HEK293 (cell line): ENCODE results near the gene LRFN4.
A peak's percentile ranks its signal among the peaks of the same experiment; 100 is the strongest.

Experiments used
- GFI1B ChIP-seq: fragments of 450-650 bp; formaldehyde crosslinking; IDR thresholded peaks from 2 replicates; pipeline ENCODE4 v1.5.1; 2016; ENCODE audit warnings: missing biosample characterization, missing genetic modification characterization
- GLI4 ChIP-seq: fragments of 450-650 bp; formaldehyde crosslinking; IDR thresholded peaks from 2 replicates; pipeline ENCODE4 v1.5.1; 2016; ENCODE audit warnings: missing biosample characterization, missing genetic modification characterization
- IKZF3 ChIP-seq: fragments of 450-650 bp; IDR thresholded peaks from 2 replicates; pipeline ENCODE4 v1.5.0; 2018; ENCODE audit warnings: missing biosample characterization, mild to moderate bottlenecking, missing genetic modification characterization, moderate library complexity
- KLF8 ChIP-seq: fragments of 450-650 bp; formaldehyde crosslinking; IDR thresholded peaks from 2 replicates; pipeline ENCODE4 v1.5.1; 2016; ENCODE audit warnings: missing biosample characterization, missing genetic modification characterization
- MYNN ChIP-seq: fragments of 450-650 bp; formaldehyde crosslinking; IDR thresholded peaks from 2 replicates; pipeline ENCODE4 v1.5.1; 2016; ENCODE audit warnings: missing biosample characterization, missing genetic modification characterization, borderline replicate concordance
- PBX3 ChIP-seq: sonication (generic); formaldehyde crosslinking; IDR thresholded peaks from 2 replicates; pipeline ENCODE4 v1.8.1; 2022; ENCODE audit warnings: mild to moderate bottlenecking, moderate library complexity, missing genetic modification reagents
- SP7 ChIP-seq: fragments of 450-650 bp; formaldehyde crosslinking; IDR thresholded peaks from 2 replicates; pipeline ENCODE4 v1.5.1; 2016; ENCODE audit warnings: missing biosample characterization, missing genetic modification characterization
- ZBTB10 ChIP-seq: fragments of 450-650 bp; formaldehyde crosslinking; IDR thresholded peaks from 2 replicates; pipeline ENCODE4 v1.5.1; 2016; ENCODE audit warnings: missing biosample characterization, missing genetic modification characterization
- ZBTB17 ChIP-seq: fragments of 450-650 bp; formaldehyde crosslinking; IDR thresholded peaks from 2 replicates; pipeline ENCODE4 v1.5.1; 2016; ENCODE audit warnings: missing biosample characterization, missing genetic modification characterization
- ZBTB21 ChIP-seq: fragments of 450-650 bp; formaldehyde crosslinking; IDR thresholded peaks from 2 replicates; pipeline ENCODE4 v1.5.1; 2017; ENCODE audit warnings: missing biosample characterization, missing genetic modification characterization
- ZBTB44 ChIP-seq: fragments of 450-650 bp; IDR thresholded peaks from 2 replicates; pipeline ENCODE4 v1.5.1; 2018; ENCODE audit warnings: missing biosample characterization, mild to moderate bottlenecking, missing genetic modification characterization
- ZBTB49 ChIP-seq: fragments of 450-650 bp; formaldehyde crosslinking; IDR thresholded peaks from 2 replicates; pipeline ENCODE4 v1.5.1; 2016; ENCODE audit warnings: missing biosample characterization, missing genetic modification characterization, low read depth
- ZNF114 ChIP-seq: fragments of 450-650 bp; formaldehyde crosslinking; IDR thresholded peaks from 2 replicates; pipeline ENCODE4 v1.5.0; 2017; ENCODE audit warnings: missing biosample characterization, missing genetic modification characterization
- ZNF140 ChIP-seq: fragments of 450-650 bp; formaldehyde crosslinking; IDR thresholded peaks from 2 replicates; pipeline ENCODE4 v1.5.1; 2016; ENCODE audit warnings: missing biosample characterization, missing genetic modification characterization
- ZNF184 ChIP-seq: fragments of 450-650 bp; IDR thresholded peaks from 2 replicates; pipeline ENCODE4 v1.5.1; 2018; ENCODE audit warnings: missing biosample characterization, mild to moderate bottlenecking, missing genetic modification characterization
- ZNF324 ChIP-seq: fragments of 450-650 bp; formaldehyde crosslinking; IDR thresholded peaks from 2 replicates; pipeline ENCODE4 v1.5.1; 2016; ENCODE audit warnings: missing biosample characterization, missing genetic modification characterization
- ZNF335 ChIP-seq: fragments of 450-650 bp; formaldehyde crosslinking; conservative IDR thresholded peaks from 2 replicates; pipeline ENCODE4 v1.5.1; 2016; ENCODE audit warnings: missing biosample characterization, missing genetic modification characterization
- ZNF341 ChIP-seq: fragments of 450-650 bp; formaldehyde crosslinking; IDR thresholded peaks from 2 replicates; pipeline ENCODE4; 2016; ENCODE audit warnings: low read depth, missing biosample characterization, missing genetic modification characterization
- ZNF354C ChIP-seq: fragments of 450-650 bp; formaldehyde crosslinking; IDR thresholded peaks from 2 replicates; pipeline ENCODE4 v1.5.1; 2016; ENCODE audit warnings: missing biosample characterization, missing genetic modification characterization, low read depth, borderline replicate concordance
- ZNF423 ChIP-seq: fragments of 450-650 bp; formaldehyde crosslinking; IDR thresholded peaks from 2 replicates; pipeline ENCODE4 v1.5.1; 2016; ENCODE audit warnings: missing biosample characterization, missing genetic modification characterization
- ZNF473 ChIP-seq: fragments of 450-650 bp; formaldehyde crosslinking; IDR thresholded peaks from 2 replicates; pipeline ENCODE4 v1.5.1; 2017; ENCODE audit warnings: missing biosample characterization, missing genetic modification characterization
- ZNF501 ChIP-seq: fragments of 450-650 bp; formaldehyde crosslinking; IDR thresholded peaks from 2 replicates; pipeline ENCODE4 v1.5.1; 2016; ENCODE audit warnings: missing biosample characterization, missing genetic modification characterization
- ZNF521 ChIP-seq: fragments of 450-650 bp; formaldehyde crosslinking; IDR thresholded peaks from 2 replicates; pipeline ENCODE4 v1.5.1; 2017; ENCODE audit warnings: missing biosample characterization, mild to moderate bottlenecking, missing genetic modification characterization
- ZNF624 ChIP-seq: fragments of 450-650 bp; formaldehyde crosslinking; IDR thresholded peaks from 2 replicates; pipeline ENCODE4 v1.5.1; 2017; ENCODE audit warnings: missing biosample characterization, missing genetic modification characterization
- ZNF629 ChIP-seq: fragments of 450-650 bp; formaldehyde crosslinking; IDR thresholded peaks from 2 replicates; pipeline ENCODE4 v1.5.1; 2017; ENCODE audit warnings: missing biosample characterization, missing genetic modification characterization
- ZNF701 ChIP-seq: fragments of 450-650 bp; formaldehyde crosslinking; IDR thresholded peaks from 2 replicates; pipeline ENCODE4 v1.5.1; 2016; ENCODE audit warnings: missing biosample characterization, missing genetic modification characterization
- ZNF707 ChIP-seq: fragments of 450-650 bp; formaldehyde crosslinking; IDR thresholded peaks from 2 replicates; pipeline ENCODE4 v1.5.1; 2016; ENCODE audit warnings: missing biosample characterization, missing genetic modification characterization
- ZNF830 ChIP-seq: fragments of 450-650 bp; IDR thresholded peaks from 2 replicates; pipeline ENCODE4 v1.5.0; 2018; ENCODE audit warnings: missing biosample characterization, missing genetic modification characterization, low read depth, mild to moderate bottlenecking, moderate library complexity
- ZSCAN30 ChIP-seq: fragments of 450-650 bp; IDR thresholded peaks from 2 replicates; pipeline ENCODE4 v1.5.1; 2018; ENCODE audit warnings: missing biosample characterization, mild to moderate bottlenecking, missing genetic modification characterization, moderate library complexity
- TF ChIP-seq, protein P1 (sequence below): fragments of 450-650 bp; formaldehyde crosslinking; IDR thresholded peaks from 2 replicates; pipeline ENCODE4 v1.5.1; 2016; ENCODE audit warnings: missing biosample characterization, missing genetic modification characterization
- TF ChIP-seq, protein P2 (sequence below): fragments of 450-650 bp; formaldehyde crosslinking; IDR thresholded peaks from 2 replicates; pipeline ENCODE4 v1.5.1; 2016; ENCODE audit warnings: missing biosample characterization, missing genetic modification characterization

The LRFN4 gene

DNA sequence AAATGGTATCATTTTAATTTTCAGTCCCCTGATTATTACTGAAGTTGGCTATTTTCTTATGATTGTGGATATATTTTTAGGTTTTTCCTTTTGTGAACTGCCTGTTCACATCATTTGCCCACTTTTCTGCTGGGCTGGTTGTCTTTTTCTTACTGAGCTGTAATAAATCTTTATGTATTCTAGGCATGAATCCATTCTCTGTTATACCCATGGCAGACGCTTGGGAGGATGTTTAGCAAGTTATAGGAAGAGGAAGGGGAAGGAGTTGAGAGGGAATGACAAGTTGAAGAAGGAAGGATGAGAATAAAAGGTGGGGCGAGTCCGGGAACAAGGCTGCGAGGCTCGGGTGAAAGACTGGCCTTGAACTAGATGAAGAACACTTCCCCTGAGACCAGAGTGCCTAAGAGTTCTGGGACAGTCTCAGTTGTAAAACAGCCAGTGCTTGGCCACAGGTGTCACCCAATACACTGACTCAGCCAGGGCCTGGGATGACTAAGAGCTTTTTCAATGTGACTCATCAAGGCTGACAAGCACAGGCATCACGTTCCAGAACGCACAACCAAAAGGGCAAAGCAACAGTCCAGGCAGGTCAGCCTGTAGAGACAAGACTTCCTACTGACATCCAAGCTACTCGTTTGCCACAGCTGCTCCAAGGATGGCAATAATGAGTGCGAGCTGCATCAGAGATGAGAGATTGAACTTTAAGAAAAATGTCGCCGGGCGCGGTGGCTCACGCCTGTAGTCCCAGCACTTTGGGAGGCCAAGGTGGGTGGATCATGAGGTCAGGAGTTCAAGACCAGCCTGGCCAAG, 35.2 kb downstream of the LRFN4 start (continued):
- TF ChIP-seq ZBTB10 (tag by site-specific recombination): no peak
- no peak for TF ChIP-seq ZNF830 (tag by site-specific recombination)
- no peak for TF ChIP-seq GFI1B (tag by site-specific recombination)
- no peak for TF ChIP-seq ZNF624 (tag by site-specific recombination)
- no peak for TF ChIP-seq IKZF3
- TF ChIP-seq, protein P1, sequence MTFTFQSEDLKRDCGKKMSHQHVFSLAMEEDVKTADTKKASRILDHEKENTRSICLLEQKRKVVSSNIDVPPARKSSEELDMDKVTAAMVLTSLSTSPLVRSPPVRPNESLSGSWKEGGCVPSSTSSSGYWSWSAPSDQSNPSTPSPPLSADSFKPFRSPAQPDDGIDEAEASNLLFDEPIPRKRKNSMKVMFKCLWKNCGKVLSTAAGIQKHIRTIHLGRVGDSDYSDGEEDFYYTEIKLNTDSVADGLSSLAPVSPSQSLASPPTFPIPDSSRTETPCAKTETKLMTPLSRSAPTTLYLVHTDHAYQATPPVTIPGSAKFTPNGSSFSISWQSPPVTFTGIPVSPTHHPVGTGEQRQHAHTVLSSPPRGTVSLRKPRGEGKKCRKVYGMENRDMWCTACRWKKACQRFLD (tag by site-specific recombination): no peak
- TF ChIP-seq ZNF707 (tag by site-specific recombination): no peak
- TF ChIP-seq ZNF114 (tag by site-specific recombination): no peak
- no peak for TF ChIP-seq ZNF140 (tag by site-specific recombination)
- TF ChIP-seq GLI4 (tag by site-specific recombination): no peak
- 0 out of 2 replicates have a peak, but pooled peaks have one; percentile 24 for TF ChIP-seq KLF8 (tag by site-specific recombination)
- TF ChIP-seq ZNF423: no peak
- TF ChIP-seq SP7 (tag by site-specific recombination): peak; percentile 58
- TF ChIP-seq, protein P2, sequence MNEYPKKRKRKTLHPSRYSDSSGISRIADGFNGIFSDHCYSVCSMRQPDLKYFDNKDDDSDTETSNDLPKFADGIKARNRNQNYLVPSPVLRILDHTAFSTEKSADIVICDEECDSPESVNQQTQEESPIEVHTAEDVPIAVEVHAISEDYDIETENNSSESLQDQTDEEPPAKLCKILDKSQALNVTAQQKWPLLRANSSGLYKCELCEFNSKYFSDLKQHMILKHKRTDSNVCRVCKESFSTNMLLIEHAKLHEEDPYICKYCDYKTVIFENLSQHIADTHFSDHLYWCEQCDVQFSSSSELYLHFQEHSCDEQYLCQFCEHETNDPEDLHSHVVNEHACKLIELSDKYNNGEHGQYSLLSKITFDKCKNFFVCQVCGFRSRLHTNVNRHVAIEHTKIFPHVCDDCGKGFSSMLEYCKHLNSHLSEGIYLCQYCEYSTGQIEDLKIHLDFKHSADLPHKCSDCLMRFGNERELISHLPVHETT: peak; percentile 33; the same call in 1 of the 2 replicates
- TF ChIP-seq ZBTB21: no peak
- TF ChIP-seq ZNF335: peak; percentile 36
- TF ChIP-seq ZBTB17 (tag by site-specific recombination): no peak
- no peak for TF ChIP-seq ZNF341 (tag by site-specific recombination)
- TF ChIP-seq ZBTB49: no peak
- no peak for TF ChIP-seq ZSCAN30 (tag by site-specific recombination)
- TF ChIP-seq PBX3 (CRISPR knock-in tag): no peak
- TF ChIP-seq ZNF473 (tag by site-specific recombination): no peak
- TF ChIP-seq ZNF521: no peak
- TF ChIP-seq ZNF324 (tag by site-specific recombination): no peak
- no peak for TF ChIP-seq ZNF701 (tag by site-specific recombination)
- TF ChIP-seq ZNF629: peak; percentile 68
- TF ChIP-seq ZNF354C (tag by site-specific recombination): no peak
- TF ChIP-seq MYNN (tag by site-specific recombination): no peak
- TF ChIP-seq ZNF501: no peak
- TF ChIP-seq ZBTB44 (tag by site-specific recombination): no peak
- peak; percentile 85; the same call in 1 of the 2 replicates for TF ChIP-seq ZNF184 (tag by site-specific recombination)
